Kidney epithelial cell (primary cell): Measurements from ENCODE around the gene RNF208. TPM values are rescaled to one million over a fixed set of nuclear protein-coding genes. Genes with fewer than 3 reads are reported as not detected.

ENCODE experiments used
- DNase-seq: peaks from one replicate; pipeline ENCODE4 v3.0.0-alpha.2; 2010; ENCODE audit warnings: low read depth
- H3K27me3 ChIP-seq: 2 replicates; pipeline ENCODE4 v1.6.0; 2011; ENCODE audit warnings: low read length; ENCODE audit not compliant: control insufficient read depth, insufficient read depth
- H3K36me3 ChIP-seq: 2 replicates; pipeline ENCODE4 v1.5.1; 2011; ENCODE audit warnings: low read length; ENCODE audit not compliant: control insufficient read depth, insufficient read depth
- H3K4me3 ChIP-seq: 2 replicates; pipeline ENCODE4 v1.5.1; 2011; ENCODE audit warnings: low read depth, mild to moderate bottlenecking, control low read depth, low read length
- total RNA-seq: library from RNA; depleted of rRNA; stranded (reverse); fragments of >200 nt; gene quantifications from 2 replicates; pipeline ENCODE4 v1.2.3, GENCODE V29; 2015
- TF ChIP-seq, protein P1 (sequence below): IDR thresholded peaks from 2 replicates; pipeline ENCODE4 v1.5.1; 2011; ENCODE audit warnings: mild to moderate bottlenecking, moderate library complexity, low read length, control low read depth, inconsistent platforms; ENCODE audit not compliant: insufficient read depth, poor library complexity, severe bottlenecking

Gene RNF208
- total RNA-seq, 1 donor from 2014 or later: 4.2 TPM

DNA sequence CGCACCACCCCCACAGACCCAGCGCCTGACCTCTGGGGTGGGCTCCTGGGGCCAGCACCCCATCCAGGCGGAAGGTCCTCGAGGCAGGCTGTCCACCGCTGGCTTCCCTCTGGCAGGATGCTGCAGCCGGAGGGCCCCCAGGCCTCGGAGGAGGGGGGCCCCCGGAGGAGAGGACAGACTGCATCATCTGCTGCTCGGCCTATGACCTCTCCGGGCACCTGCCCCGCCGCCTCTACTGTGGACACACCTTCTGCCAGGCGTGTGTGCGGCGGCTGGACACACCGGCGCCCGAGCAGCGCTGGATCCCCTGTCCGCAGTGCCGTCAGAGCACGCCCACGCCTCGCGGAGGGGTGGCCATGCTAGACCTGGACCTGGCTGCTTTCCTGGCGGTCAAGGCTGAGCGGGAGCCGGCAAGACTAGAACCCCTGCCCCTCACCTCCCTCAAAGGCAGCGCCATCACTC is 6.5 kb upstream of the RNF208 start:
- Histone ChIP-seq H3K4me3 (no peak overlapping the region), H3K27me3 (peaks cover 40% of the 10 kb centered on the region), H3K36me3 (no peaks in the 10 kb centered on the region)
- DNase-seq: no peak
- TF ChIP-seq, protein P1, sequence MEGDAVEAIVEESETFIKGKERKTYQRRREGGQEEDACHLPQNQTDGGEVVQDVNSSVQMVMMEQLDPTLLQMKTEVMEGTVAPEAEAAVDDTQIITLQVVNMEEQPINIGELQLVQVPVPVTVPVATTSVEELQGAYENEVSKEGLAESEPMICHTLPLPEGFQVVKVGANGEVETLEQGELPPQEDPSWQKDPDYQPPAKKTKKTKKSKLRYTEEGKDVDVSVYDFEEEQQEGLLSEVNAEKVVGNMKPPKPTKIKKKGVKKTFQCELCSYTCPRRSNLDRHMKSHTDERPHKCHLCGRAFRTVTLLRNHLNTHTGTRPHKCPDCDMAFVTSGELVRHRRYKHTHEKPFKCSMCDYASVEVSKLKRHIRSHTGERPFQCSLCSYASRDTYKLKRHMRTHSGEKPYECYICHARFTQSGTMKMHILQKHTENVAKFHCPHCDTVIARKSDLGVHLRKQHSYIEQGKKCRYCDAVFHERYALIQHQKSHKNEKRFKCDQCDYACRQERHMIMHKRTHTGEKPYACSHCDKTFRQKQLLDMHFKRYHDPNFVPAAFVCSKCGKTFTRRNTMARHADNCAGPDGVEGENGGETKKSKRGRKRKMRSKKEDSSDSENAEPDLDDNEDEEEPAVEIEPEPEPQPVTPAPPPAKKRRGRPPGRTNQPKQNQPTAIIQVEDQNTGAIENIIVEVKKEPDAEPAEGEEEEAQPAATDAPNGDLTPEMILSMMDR: no peak

DNA sequence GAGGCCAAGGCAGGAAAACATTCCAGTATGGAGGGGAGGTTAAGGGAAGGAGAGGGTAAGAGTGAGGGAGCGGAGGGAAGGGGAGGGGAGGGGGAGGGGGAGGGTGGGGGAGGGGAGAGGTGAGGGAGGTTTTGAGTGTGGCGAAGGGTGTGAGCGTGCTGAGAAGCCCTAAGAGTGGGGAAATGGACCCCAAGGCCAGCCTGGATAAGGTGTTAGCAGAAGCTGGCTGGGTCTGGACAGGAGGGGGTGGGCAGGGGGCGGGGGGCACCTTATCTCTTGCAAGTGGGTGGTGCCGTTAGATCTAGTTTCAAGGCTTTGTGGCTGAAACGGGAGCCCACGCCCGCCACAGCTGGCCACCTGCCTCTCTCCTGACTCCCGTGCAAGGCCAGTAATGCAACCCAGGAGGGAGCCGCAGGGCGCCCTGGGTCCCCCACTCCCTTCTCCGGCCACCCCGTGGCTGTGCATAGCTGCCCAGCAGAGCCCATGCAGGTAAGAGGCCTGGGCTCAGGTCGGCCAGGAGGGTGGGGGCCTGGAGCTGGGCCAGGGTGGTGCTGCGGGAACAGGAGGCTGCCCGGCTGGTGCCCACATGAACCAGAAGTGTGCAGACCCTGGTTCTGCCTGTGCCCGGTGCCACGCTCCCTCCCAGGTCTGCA is 5.9 kb upstream of the RNF208 start:
- DNase-seq: no peak
- Histone ChIP-seq H3K36me3 (no peaks in the 10 kb centered on the region), H3K27me3 (peaks cover 35% of the 10 kb centered on the region), H3K4me3 (no peak overlapping the region)
- TF ChIP-seq, protein P1: no peak

DNA sequence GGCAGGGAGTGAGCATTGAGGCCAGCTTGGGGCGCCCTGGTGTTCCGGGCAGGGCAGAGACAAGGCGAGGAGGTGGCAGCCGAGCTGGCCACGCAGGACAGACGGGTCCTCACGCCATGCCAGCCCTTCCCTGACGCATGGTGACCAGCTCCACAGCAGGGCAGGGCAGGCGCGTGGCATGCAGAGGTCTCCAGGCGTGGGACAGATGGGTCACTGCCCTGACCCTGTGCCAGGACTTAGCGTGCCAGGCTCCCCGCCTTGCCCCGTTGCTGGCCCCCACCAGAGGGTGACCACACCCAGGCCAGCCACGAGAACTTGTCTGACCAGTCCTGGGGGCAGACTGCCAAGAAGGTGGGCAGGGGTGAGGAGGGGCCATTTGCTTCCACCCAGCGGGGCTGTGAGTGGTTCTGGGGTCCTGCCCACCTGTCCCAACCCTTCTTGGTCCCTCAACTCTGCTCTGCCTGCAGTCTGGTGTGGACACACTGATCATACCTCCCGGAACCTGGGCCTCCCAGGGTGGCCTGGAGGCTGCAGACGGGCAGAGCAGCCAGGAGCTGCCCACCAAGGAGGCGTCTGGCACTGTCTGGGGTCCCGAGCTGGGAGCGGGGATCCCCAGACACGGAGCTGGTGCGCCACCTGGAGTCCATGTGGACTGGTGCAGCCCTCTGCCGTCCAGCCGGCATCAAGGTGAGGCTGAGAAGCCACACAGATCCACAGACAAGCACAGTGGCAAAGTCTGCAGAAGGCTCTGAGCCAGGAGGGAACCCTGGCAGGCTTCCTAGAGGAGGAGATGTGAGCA is 5.2 kb upstream of the RNF208 start, which contains the start of gene RNF224:
Gene RNF224, plus strand, starts transcription at position 449 of the 799 bp plus-strand sequence. CDS start 834 bp downstream, outside the sequence.
- no peak within 1 kb of the TSS for H3K4me3 ChIP-seq
- TF ChIP-seq, protein P1: peak; percentile 91
- H3K27me3 ChIP-seq: peaks cover 27% of the 10 kb centered on the region
- no peak for DNase-seq
- H3K36me3 ChIP-seq: no peaks in the 10 kb centered on the region

DNA sequence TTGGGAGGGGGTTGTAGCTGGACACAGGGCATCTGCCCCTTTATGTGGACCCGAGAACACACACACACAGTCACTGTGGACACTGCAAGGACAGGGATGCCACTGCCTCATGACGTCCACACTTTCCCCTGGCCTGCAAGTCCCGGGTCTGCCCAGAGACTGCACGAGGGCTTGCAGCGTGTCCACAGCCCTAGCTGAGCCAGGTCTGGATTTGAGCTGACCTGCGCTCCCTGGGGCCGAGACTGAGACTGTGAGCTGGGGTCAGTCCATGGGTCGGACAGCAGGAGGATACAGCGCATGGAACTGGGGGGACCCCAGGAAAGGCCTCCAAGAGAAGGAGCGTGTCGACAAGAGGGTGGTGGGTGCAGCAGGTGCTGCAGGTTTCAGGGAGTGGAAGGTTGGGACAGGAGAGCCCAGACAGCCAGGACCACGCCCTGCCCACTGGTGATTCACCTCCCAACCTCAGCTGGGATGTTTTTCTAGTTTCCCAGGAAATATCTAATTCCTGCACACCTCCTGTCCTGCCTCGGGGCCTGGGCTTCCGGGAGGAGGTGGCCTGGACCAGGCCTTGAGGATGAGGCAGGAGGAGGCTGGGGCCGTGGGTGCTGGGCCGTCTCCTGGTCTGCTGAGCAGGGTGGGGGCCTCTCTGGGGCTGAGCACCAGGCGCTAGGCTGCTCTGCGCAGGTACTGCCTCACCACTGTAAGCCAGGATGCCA is 4.5 kb upstream of the RNF208 start:
- TF ChIP-seq, protein P1: no peak
- Histone ChIP-seq H3K36me3 (no peaks in the 10 kb centered on the region), H3K27me3 (peaks cover 24% of the 10 kb centered on the region), H3K4me3 (no peak overlapping the region)
- no peak for DNase-seq

DNA sequence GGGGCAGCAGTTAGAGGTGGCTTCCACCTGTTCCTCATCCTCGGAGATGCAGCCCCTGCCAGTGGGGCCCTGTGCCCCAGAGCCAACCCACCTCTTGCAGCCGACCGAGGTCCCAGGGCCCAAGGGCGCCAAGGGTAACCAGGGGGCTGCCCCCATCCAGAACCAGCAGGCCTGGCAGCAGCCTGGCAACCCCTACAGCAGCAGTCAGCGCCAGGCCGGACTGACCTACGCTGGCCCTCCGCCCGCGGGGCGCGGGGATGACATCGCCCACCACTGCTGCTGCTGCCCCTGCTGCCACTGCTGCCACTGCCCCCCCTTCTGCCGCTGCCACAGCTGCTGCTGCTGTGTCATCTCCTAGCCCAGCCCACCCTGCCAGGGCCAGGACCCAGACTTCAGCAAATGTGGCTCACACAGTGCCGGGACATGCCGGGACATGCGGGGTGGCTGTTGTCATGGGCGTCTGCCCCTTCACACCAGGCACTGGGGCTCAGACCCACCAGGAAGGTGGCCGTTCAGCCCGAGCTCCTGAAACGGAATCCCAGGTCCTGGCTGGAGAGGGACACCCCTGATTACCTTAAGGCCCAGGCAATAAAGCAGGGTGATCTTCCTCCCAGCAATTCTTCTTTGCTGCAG is 3.8 kb upstream of the RNF208 start:
- H3K27me3 ChIP-seq: peaks cover 21% of the 10 kb centered on the region
- no peaks in the 10 kb centered on the region for H3K36me3 ChIP-seq
- DNase-seq: no peak
- H3K4me3 ChIP-seq: no peak overlapping the region
- TF ChIP-seq, protein P1: no peak
